A549 (cell line): ENCODE measurements around the gene DNASE2. TPM values are rescaled to one million over a fixed set of nuclear protein-coding genes. Genes with fewer than 3 reads are reported as not detected.

Experiments used
- ATAC-seq, 2 experiments: fragments of 200-7000 bp in 1 of 2; fragments of >200 bp in 1 of 2; cut with Nextera tagmentation in 1 of 2; cut with Tn5 transposase in 1 of 2; 3 replicates each; pipeline versions ENCODE4 v1.8.0 to v1.9.1; 2018 to 2020; ENCODE audit warnings: mild to moderate bottlenecking in 1 of 2, moderate library complexity in 1 of 2
- CTCF ChIA-PET: fragments of 300-600 bp; sonication (Branson Sonifier 250); formaldehyde crosslinking; extraction: SDS; loops from one replicate; lab custom pipeline; 2021; ENCODE audit warnings: antibody characterized with exemption, inconsistent platforms; lab: Yijun Ruan, JAX
- POLR2A ChIA-PET: fragments of 350-600 bp; formaldehyde crosslinking; extraction: SDS; loops from one replicate; lab custom pipeline; 2021; ENCODE audit warnings: antibody characterized with exemption, inconsistent platforms; lab: Yijun Ruan, JAX
- DNase-seq, 2 experiments: peaks; one replicate each; pipeline versions ENCODE4 v3.0.0 to v3.0.0-alpha.2; 2011 to 2016; ENCODE audit warnings: low read depth in 1 of 2, low spot score in 1 of 2
- FAIRE-seq: peaks from 2 replicates; lab custom pipeline; 2011; peaks lifted over from hg19 to GRCh38; lab: Jason Lieb, UNC
- H3K27ac ChIP-seq, 2 experiments: fragments of >200 bp; sonication (Bioruptor Twin); formaldehyde crosslinking; 3 replicates each; pipeline ENCODE4 v1.5.1; 2016 to 2017
- H3K4me1 ChIP-seq: fragments of >200 bp; sonication (Bioruptor Twin); formaldehyde crosslinking; 3 replicates; pipeline ENCODE4 v1.6.1; 2016
- H3K4me2 ChIP-seq: fragments of >200 bp; sonication (Bioruptor Twin); formaldehyde crosslinking; 3 replicates; pipeline ENCODE4 v1.6.1; 2016
- H3K4me3 ChIP-seq: fragments of >200 bp; sonication (Bioruptor Twin); formaldehyde crosslinking; 3 replicates; pipeline ENCODE4 v1.5.1; 2016
- H3K9me3 ChIP-seq: fragments of >200 bp; sonication (Bioruptor Twin); formaldehyde crosslinking; 3 replicates; pipeline ENCODE4 v1.6.1; 2016
- BCL3 ChIP-seq: fragments of >200 bp; sonication (Bioruptor Twin); formaldehyde crosslinking; IDR thresholded peaks from 3 replicates; pipeline ENCODE4 v1.6.1; 2016
- BHLHE40 ChIP-seq: IDR thresholded peaks from 2 replicates; pipeline ENCODE4 v1.6.1; 2012; ENCODE audit warnings: low read depth, low read length, inconsistent platforms
- CBX8 ChIP-seq: fragments of 200-600 bp; sonication (generic); IDR thresholded peaks from 2 replicates; pipeline ENCODE4 v1.6.1; 2016
- CEBPB ChIP-seq, 2 experiments: fragments of >200 bp in 1 of 2; sonication (Bioruptor Twin) in 1 of 2; formaldehyde crosslinking in 1 of 2; IDR thresholded peaks; 2 replicates each; pipeline ENCODE4 v1.6.1; 2012 to 2016
- E2F6 ChIP-seq: IDR thresholded peaks from 2 replicates; pipeline ENCODE4 v1.6.1; 2012; ENCODE audit warnings: low read depth, borderline replicate concordance
- EHF ChIP-seq: fragments of 250-450 bp; sonication (Bioruptor Pico); IDR thresholded peaks from 2 replicates; pipeline ENCODE4 v1.5.0; 2020; ENCODE audit warnings: mild to moderate bottlenecking
- EHMT2 ChIP-seq: fragments of 200-600 bp; sonication (generic); IDR thresholded peaks from 2 replicates; pipeline ENCODE4 v1.6.1; 2016; ENCODE audit warnings: antibody characterized with exemption, low read depth, mild to moderate bottlenecking, moderate library complexity
- ESRRA ChIP-seq: fragments of 150-350 bp; IDR thresholded peaks from 2 replicates; pipeline ENCODE4 v1.6.1; 2014; ENCODE audit warnings: mild to moderate bottlenecking, low read length, borderline replicate concordance
- FOXS1 ChIP-seq: fragments of 250-450 bp; sonication (Bioruptor Pico); IDR thresholded peaks from 2 replicates; pipeline ENCODE4 v1.5.0; 2020; ENCODE audit warnings: mild to moderate bottlenecking, moderate library complexity
- HEYL ChIP-seq: fragments of 250-450 bp; sonication (Bioruptor Pico); IDR thresholded peaks from 2 replicates; pipeline ENCODE4 v1.8.0; 2021; ENCODE audit warnings: mild to moderate bottlenecking, moderate library complexity
- JUN ChIP-seq, 2 experiments: fragments of >200 bp; sonication (Bioruptor Twin); formaldehyde crosslinking; IDR thresholded peaks; 2 replicates in 1 of 2; 3 replicates in 1 of 2; pipeline ENCODE4 v1.6.1; 2016 to 2017
- MAFK ChIP-seq: fragments of 450-650 bp; IDR thresholded peaks from 2 replicates; pipeline ENCODE4 v1.6.1; 2014; ENCODE audit not compliant: partially characterized antibody
- MAX ChIP-seq: IDR thresholded peaks from 2 replicates; pipeline ENCODE4 v1.6.1; 2012
- MAZ ChIP-seq: fragments of 150-350 bp; IDR thresholded peaks from 2 replicates; pipeline ENCODE4 v1.6.1; 2014; ENCODE audit warnings: antibody characterized with exemption, low read depth, low read length, borderline replicate concordance
- MYC ChIP-seq: IDR thresholded peaks from 2 replicates; pipeline ENCODE4 v1.6.1; 2012; ENCODE audit warnings: mild to moderate bottlenecking, inconsistent platforms, low read length, improper control_type of control experiment, borderline replicate concordance
- NR3C1 ChIP-seq: fragments of >200 bp; sonication (Bioruptor Twin); formaldehyde crosslinking; IDR thresholded peaks from 3 replicates; pipeline ENCODE4 v1.6.1; 2017
- POLR2A ChIP-seq: IDR thresholded peaks from 2 replicates; pipeline ENCODE4 v1.6.1; 2012; ENCODE audit warnings: mild to moderate bottlenecking, low read length
- RFX5 ChIP-seq: fragments of 450-650 bp; IDR thresholded peaks from 2 replicates; pipeline ENCODE4 v1.7.1; 2014; ENCODE audit warnings: antibody characterized with exemption, mild to moderate bottlenecking, moderate library complexity
- ZC3H11A ChIP-seq: fragments of 450-650 bp; IDR thresholded peaks from 2 replicates; pipeline ENCODE4 v1.6.1; 2014; ENCODE audit warnings: antibody characterized with exemption, mild to moderate bottlenecking
- ZNF302 ChIP-seq: fragments of 250-450 bp; sonication (Bioruptor Pico); IDR thresholded peaks from 2 replicates; pipeline ENCODE4 v1.9.0; 2021; ENCODE audit warnings: inconsistent platforms, mild to moderate bottlenecking, moderate library complexity
- ZSCAN20 ChIP-seq: fragments of 250-450 bp; sonication (Bioruptor Pico); IDR thresholded peaks from 2 replicates; pipeline ENCODE4 v1.8.0; 2022; ENCODE audit warnings: mild to moderate bottlenecking, moderate library complexity
- WGBS: methylation state at CpG from one replicate; pipeline ENCODE4 v1.1.6; 2017; ENCODE audit errors: missing lambda C conversion rate; 5-methylcytosine and 5-hydroxymethylcytosine counted together
- polyA minus RNA-seq: library from RNA; depleted of rRNA, polyadenylated mRNA; stranded (reverse); fragments of >200 nt; gene quantifications from 2 replicates; pipeline ENCODE4 v1.2.3, GENCODE V29; 2011; rRNA and poly(A)+ RNA removed
- polyA plus RNA-seq, 4 experiments: library from polyadenylated mRNA; depleted of rRNA in 3 of 4; stranded (reverse); fragments of >200 nt; fragmentation: RNase III in 1 of 4; extraction: RNeasy Plus Mini Kit Qiagen cat#74134 plus additional on column Dnase treatment in 1 of 4; gene quantifications; 2 replicates in 3 of 4; 3 replicates in 1 of 4; pipeline ENCODE4 v1.2.3, GENCODE V29; 2011 to 2017
- TF ChIP-seq, protein P1 (sequence below): fragments of 450-650 bp; IDR thresholded peaks from 2 replicates; pipeline ENCODE4 v1.6.1; 2014; ENCODE audit warnings: antibody characterized with exemption
- TF ChIP-seq, protein P2 (sequence below): fragments of 250-450 bp; sonication (Bioruptor Pico); IDR thresholded peaks from 2 replicates; pipeline ENCODE4 v1.5.0; 2021; ENCODE audit warnings: mild to moderate bottlenecking, moderate library complexity, borderline replicate concordance
- TF ChIP-seq, protein P3 (sequence below): IDR thresholded peaks from 2 replicates; pipeline ENCODE4 v1.6.1; 2012

The DNASE2 gene
- polyA plus RNA-seq (2011; rRNA removed) (15.7 and 22.9 TPM in 2 replicates), polyA plus RNA-seq (2017; fragmentation: RNase III; extraction: RNeasy Plus Mini Kit Qiagen cat#74134 plus additional on column Dnase treatment) (19.9 to 24.9 TPM (median 24.6 TPM) in 3 replicates), polyA minus RNA-seq (16.9 and 20.2 TPM in 2 replicates)
- 17.2 and 23.2 TPM in 2 replicates for polyA plus RNA-seq (2012; cell fraction: cytosol; rRNA removed)
- 13.7 and 14.1 TPM in 2 replicates for polyA plus RNA-seq (2012; cell fraction: nucleus; rRNA removed)

DNA sequence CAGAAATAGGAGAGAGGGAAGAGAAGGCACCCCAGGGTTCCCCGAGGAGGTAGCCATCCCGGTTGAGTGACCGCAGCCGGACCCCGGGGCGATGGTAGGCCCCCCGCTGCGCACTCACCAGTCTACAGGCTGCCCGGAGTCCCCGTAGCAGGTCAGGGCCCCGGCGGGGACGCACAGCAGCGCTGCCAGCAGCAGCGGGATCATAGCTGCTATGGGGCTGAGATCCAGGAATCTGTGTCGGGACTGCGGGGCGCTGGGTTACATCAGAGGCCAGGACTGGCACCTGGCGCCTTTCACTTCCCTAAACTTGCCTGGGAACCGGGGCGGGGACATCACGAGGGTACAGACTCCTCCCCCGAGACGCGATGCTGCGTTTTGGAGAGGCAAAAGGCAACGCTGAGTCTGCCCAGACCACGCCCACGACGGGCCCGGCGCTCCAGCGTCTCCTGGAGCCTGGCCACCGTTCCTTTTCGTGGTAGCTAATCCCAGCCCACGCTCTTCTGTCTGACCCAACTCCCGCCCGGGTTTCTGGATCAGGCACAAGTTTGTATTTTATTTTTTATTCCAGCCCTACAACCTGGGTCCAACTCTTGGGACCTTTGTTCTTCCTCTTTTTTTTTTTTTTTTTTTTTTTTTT is at the start of gene DNASE2:
DNASE2 (minus strand) TSS at position 278 of the 637 bp plus-strand sequence; CDS start at position 204, 74 bp downstream.
- TF ChIP-seq MYC, result no peak
- no peak for TF ChIP-seq ESRRA
- no peak for TF ChIP-seq ZNF302 (CRISPR knock-in tag)
- no peak for TF ChIP-seq NR3C1
- no peak for TF ChIP-seq MAFK
- TF ChIP-seq ZC3H11A, result no peak
- TF ChIP-seq, protein P1, sequence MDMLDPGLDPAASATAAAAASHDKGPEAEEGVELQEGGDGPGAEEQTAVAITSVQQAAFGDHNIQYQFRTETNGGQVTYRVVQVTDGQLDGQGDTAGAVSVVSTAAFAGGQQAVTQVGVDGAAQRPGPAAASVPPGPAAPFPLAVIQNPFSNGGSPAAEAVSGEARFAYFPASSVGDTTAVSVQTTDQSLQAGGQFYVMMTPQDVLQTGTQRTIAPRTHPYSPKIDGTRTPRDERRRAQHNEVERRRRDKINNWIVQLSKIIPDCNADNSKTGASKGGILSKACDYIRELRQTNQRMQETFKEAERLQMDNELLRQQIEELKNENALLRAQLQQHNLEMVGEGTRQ, result no peak; the same call in 1 of the 2 replicates
- 0 out of 3 replicates have a peak, but pooled peaks have one; percentile 50 for TF ChIP-seq BCL3
- TF ChIP-seq, protein P2, sequence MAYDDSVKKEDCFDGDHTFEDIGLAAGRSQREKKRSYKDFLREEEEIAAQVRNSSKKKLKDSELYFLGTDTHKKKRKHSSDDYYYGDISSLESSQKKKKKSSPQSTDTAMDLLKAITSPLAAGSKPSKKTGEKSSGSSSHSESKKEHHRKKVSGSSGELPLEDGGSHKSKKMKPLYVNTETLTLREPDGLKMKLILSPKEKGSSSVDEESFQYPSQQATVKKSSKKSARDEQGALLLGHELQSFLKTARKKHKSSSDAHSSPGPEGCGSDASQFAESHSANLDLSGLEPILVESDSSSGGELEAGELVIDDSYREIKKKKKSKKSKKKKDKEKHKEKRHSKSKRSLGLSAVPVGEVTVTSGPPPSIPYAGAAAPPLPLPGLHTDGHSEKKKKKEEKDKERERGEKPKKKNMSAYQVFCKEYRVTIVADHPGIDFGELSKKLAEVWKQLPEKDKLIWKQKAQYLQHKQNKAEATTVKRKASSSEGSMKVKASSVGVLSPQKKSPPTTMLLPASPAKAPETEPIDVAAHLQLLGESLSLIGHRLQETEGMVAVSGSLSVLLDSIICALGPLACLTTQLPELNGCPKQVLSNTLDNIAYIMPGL (CRISPR knock-in tag), result no peak
- peak; percentile 48; the same call in 1 of the 2 replicates for TF ChIP-seq MAX
- no peak for TF ChIP-seq HEYL (CRISPR knock-in tag)
- no peak for TF ChIP-seq CEBPB (IDR thresholded peaks at IDR 0.05)
- TF ChIP-seq, protein P3, sequence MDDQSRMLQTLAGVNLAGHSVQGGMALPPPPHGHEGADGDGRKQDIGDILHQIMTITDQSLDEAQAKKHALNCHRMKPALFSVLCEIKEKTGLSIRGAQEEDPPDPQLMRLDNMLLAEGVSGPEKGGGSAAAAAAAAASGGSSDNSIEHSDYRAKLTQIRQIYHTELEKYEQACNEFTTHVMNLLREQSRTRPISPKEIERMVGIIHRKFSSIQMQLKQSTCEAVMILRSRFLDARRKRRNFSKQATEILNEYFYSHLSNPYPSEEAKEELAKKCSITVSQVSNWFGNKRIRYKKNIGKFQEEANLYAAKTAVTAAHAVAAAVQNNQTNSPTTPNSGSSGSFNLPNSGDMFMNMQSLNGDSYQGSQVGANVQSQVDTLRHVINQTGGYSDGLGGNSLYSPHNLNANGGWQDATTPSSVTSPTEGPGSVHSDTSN, result 0 out of 2 replicates have a peak, but pooled peaks have one; percentile 21
- TF ChIP-seq ZSCAN20, result no peak
- peak; percentile 62 for TF ChIP-seq RFX5
- TF ChIP-seq POLR2A, result peak; percentile 65
- TF ChIP-seq FOXS1, result no peak
- WGBS, result 0% methylated on average over 21 of the region's 38 CpGs
- Histone ChIP-seq H3K4me3 (peak within 1 kb of the TSS; percentile 89), H3K27ac (peak within 1 kb of the TSS; percentile 91 to 93), H3K9me3 (peaks cover 9% of the 10 kb centered on the region; the same call in 2 of the 3 replicates), H3K4me2 (peak within 1 kb of the TSS; percentile 95), H3K4me1 (no peaks in the 10 kb centered on the region)
- DNase-seq, result peak; percentile 92 to 93
- ChIA-PET CTCF (interaction anchor here (0.8 to 2.1 kb wide), 7 partner anchors 9 to 116 kb away, joined by 3 to 8 read pairs (median 3); partner anchors contain the start of gene GCDH), POLR2A (interaction anchor here (0.6 to 1.6 kb wide), 5 partner anchors 8 to 89 kb away, joined by 3 to 8 read pairs (median 3); partner anchors contain the start of genes FARSA, GCDH, JUNB and SYCE2)
- ATAC-seq, result peak; percentile 88 to 90
- FAIRE-seq, result no peak

- Histone ChIP-seq H3K4me1 (peaks cover 8% of the 10 kb centered on the region; the same call in 2 of the 3 replicates), H3K4me3 (no peak overlapping the region), H3K27ac (no peak overlapping the region), H3K4me2 (no peak overlapping the region), H3K9me3 (no peaks in the 10 kb centered on the region)
- TF ChIP-seq BHLHE40, result no peak
- TF ChIP-seq MAZ, result no peak
- no peak for TF ChIP-seq JUN (IDR thresholded peaks at IDR 0.05)
- no peak for TF ChIP-seq EHF (CRISPR knock-in tag)
- TF ChIP-seq, protein P1, result no peak
- TF ChIP-seq E2F6, result no peak
- no peak for TF ChIP-seq EHMT2
- TF ChIP-seq RFX5, result no peak
- no peak for TF ChIP-seq CBX8
- ChIA-PET POLR2A (no interaction called here), CTCF (interaction anchor here (0.7 to 2.1 kb wide), 2 partner anchors 8 to 82 kb away, joined by 3 to 12 read pairs; no protein-coding TSS in a partner anchor)
- DNase-seq (no peak), ATAC-seq (no peak), FAIRE-seq (no peak)
- WGBS, result 92% methylated on average over 8 of the region's 19 CpGs
These were observed 48.9 kb upstream of the DNASE2 start for GRCh38 chr19:12930002-12930645.
